Measurements from ENCODE around the gene TRIM47.

- TF ChIP-seq CTCF (IDR thresholded peaks at IDR 0.05), result no peak
- no peak for TF ChIP-seq POLR2A (IDR thresholded peaks at IDR 0.05)
These were observed 41.2 kb upstream of the TRIM47 start for GRCh38 chr17:75919611-75920010.
